Common myeloid progenitor, CD34-positive (primary cell): ENCODE data around the gene ATAD3C.
A peak's percentile ranks its signal among the peaks of the same experiment; 100 is the strongest.

ENCODE experiments used
- CTCF ChIA-PET: fragments of 350-600 bp; sonication (Branson Sonifier 250); formaldehyde crosslinking; loops from one replicate; lab custom pipeline; 2021; ENCODE audit warnings: antibody characterized with exemption; lab: Charles Lee
- POLR2A ChIA-PET: fragments of 350-600 bp; sonication (Branson Sonifier 250); formaldehyde crosslinking; loops from one replicate; lab custom pipeline; 2021; ENCODE audit warnings: antibody characterized with exemption; lab: Charles Lee
- DNase-seq, 3 donors: peaks; one replicate each; pipeline versions ENCODE4 v3.0.0 to v3.0.0-alpha.2; 2013
- H3K27ac ChIP-seq, 2 experiments: 1 replicate in 1 of 2; 2 replicates in 1 of 2; pipeline ENCODE4 v1.7.0; 2013; ENCODE audit warnings: inconsistent platforms in 2 of 2, low read length in 2 of 2, mild to moderate bottlenecking in 2 of 2, low read depth in 1 of 2, moderate library complexity in 1 of 2; ENCODE audit not compliant: severe bottlenecking in 2 of 2, insufficient read depth in 1 of 2, poor library complexity in 1 of 2
- H3K27me3 ChIP-seq, 5 experiments: replicated peaks in 2 of 5; 1 replicate in 3 of 5; 2 replicates in 2 of 5; pipeline versions ENCODE4 v1.6.1 to v1.7.0; 2013; ENCODE audit warnings: low read length in 4 of 5, mild to moderate bottlenecking in 2 of 5, moderate library complexity in 2 of 5, inconsistent platforms in 1 of 5; ENCODE audit not compliant: insufficient read depth in 5 of 5, control insufficient read depth in 4 of 5
- H3K36me3 ChIP-seq, 4 experiments: 1 replicate in 2 of 4; 2 replicates in 2 of 4; pipeline versions ENCODE4 v1.6.1 to v1.7.0; 2013; ENCODE audit warnings: low read length in 3 of 4, control low read depth in 1 of 4, mild to moderate bottlenecking in 1 of 4; ENCODE audit not compliant: control insufficient read depth in 4 of 4, insufficient read depth in 4 of 4
- H3K4me1 ChIP-seq, 4 experiments: 1 replicate in 3 of 4; 2 replicates in 1 of 4; pipeline versions ENCODE4 v1.6.1 to v1.7.1; 2013; ENCODE audit warnings: low read length in 3 of 4, mild to moderate bottlenecking in 3 of 4, control low read depth in 1 of 4, inconsistent platforms in 1 of 4, moderate library complexity in 1 of 4; ENCODE audit not compliant: control insufficient read depth in 4 of 4, insufficient read depth in 4 of 4; ENCODE audit errors: control extremely low read depth in 1 of 4
- H3K4me3 ChIP-seq, 7 experiments: 1 replicate in 4 of 7; 2 replicates in 3 of 7; pipeline versions ENCODE4 v1.5.1 to v1.7.0; 2013; ENCODE audit warnings: mild to moderate bottlenecking in 7 of 7, low read length in 6 of 7, moderate library complexity in 6 of 7, inconsistent platforms in 2 of 7, low read depth in 2 of 7, control low read depth in 1 of 7; ENCODE audit not compliant: insufficient read depth in 4 of 7, control insufficient read depth in 1 of 7; ENCODE audit errors: extremely low read depth in 1 of 7
- H3K9me3 ChIP-seq, 5 experiments: 1 replicate in 4 of 5; 2 replicates in 1 of 5; pipeline versions ENCODE4 v1.6.1 to v1.7.1; 2013; ENCODE audit warnings: low read length in 4 of 5, mild to moderate bottlenecking in 2 of 5, inconsistent platforms in 1 of 5, low read depth in 1 of 5, moderate library complexity in 1 of 5; ENCODE audit not compliant: control insufficient read depth in 4 of 5, insufficient read depth in 2 of 5; ENCODE audit errors: control extremely low read depth in 1 of 5
- WGBS: methylation state at CpG from one replicate; pipeline ENCODE4 v1.1.5; 2013; ENCODE audit not compliant: insufficient coverage; 5-methylcytosine and 5-hydroxymethylcytosine counted together

The ATAD3C gene

DNA sequence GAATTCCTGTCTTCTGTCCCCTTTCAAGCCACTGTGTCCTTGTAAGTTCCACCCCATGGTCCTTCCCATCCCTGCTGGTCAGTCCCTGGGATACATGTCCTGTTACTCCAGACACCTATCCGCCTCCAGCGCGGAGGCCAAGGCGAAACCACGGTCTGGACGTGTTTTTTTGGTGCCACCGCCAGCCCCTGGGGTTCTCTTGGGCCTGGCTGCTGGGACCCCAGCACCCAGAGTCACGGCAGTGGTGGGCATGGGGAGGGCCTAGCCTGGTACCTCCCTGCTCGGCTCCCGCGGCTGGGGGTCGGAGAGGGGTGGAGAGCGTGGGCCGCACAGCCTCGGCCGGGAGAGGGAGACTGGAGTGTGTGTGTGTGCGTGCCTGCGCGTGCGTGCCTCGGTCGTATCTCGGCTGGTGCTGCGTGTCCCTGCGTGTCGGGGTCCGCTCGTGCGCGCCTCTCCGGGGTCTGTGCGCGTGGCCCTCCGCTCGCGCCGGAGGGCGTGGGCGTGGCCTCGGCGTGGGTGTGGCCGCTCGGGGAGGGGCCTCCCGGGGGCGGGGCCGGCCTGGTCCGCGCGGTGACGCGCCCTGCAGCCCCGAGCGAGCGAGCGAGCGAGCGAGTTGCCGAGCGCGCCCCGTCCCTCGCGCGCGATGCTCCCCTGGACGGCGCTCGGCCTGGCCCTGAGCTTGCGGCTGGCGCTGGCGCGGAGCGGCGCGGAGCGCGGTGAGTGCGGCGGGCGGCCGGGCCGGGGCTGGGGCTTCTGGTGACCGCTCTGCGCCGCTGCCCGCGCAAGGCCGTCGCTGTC, 14.2 kb upstream of the ATAD3C start, which contains the start of gene VWA1:
Gene VWA1 (plus strand): TSS at position 585 of the 798 bp plus-strand sequence. CDS start 59 bp downstream, at position 644.
- peaks cover 0 to 3% (median 0%) of the 10 kb centered on the region in 5 experiments for H3K27me3 ChIP-seq
- peak; percentile 58 to 77 (median 71) for DNase-seq
- H3K4me3 ChIP-seq = peak within 1 kb of the TSS; percentile 19 to 78 (median 51)
- POLR2A ChIA-PET = no interaction called here
- no peaks in the 10 kb centered on the region for H3K36me3 ChIP-seq
- CTCF ChIA-PET = interaction anchor here (0.8 to 2.7 kb wide), 4 partner anchors 8 to 37 kb away, joined by 3 to 11 read pairs (median 4); partner anchors contain the start of gene CCNL2
- H3K27ac ChIP-seq = peak within 1 kb of the TSS in 1 of 2 experiments; percentile 40
- 6% methylated on average over 59 of the region's 89 CpGs for WGBS
- H3K9me3 ChIP-seq = no peaks in the 10 kb centered on the region
- H3K4me1 ChIP-seq = peaks cover 0 to 80% (median 57%) of the 10 kb centered on the region in 4 experiments

GRCh38 chr1:1435911-1436629, 13.4 kb upstream of the ATAD3C start:
- peaks cover 0 to 81% (median 59%) of the 10 kb centered on the region in 4 experiments for H3K4me1 ChIP-seq
- DNase-seq = no peak
- no peaks in the 10 kb centered on the region for H3K36me3 ChIP-seq
- peak overlapping the region in 6 of 7 experiments; percentile 15 to 78 (median 56) for H3K4me3 ChIP-seq
- H3K9me3 ChIP-seq = no peaks in the 10 kb centered on the region
- WGBS = 37% methylated on average over 9 of the region's 40 CpGs
- ChIA-PET POLR2A (no interaction called here), CTCF (interaction anchor here (0.9 to 3.0 kb wide), 4 partner anchors 11 to 34 kb away, joined by 3 to 11 read pairs (median 4); partner anchors contain the start of gene MRPL20)
- H3K27ac ChIP-seq = no peak overlapping the region
- peaks cover 0 to 3% (median 0%) of the 10 kb centered on the region in 5 experiments for H3K27me3 ChIP-seq

DNA sequence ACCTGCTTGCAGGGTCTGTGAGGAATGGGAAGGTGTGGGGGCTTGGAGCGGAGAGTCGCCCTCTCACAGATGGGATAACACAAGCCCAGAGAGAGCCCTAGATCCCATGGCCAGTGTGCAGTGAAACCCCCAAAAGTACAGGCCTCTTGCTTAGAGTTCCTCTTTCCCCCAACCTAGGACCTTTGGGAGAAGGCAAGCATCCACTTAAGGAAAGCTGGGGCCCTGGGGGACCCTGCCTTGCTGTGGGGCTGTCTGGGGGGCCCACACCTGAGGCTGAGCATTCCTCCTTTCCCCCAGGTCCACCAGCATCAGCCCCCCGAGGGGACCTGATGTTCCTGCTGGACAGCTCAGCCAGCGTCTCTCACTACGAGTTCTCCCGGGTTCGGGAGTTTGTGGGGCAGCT, 12.9 kb upstream of the ATAD3C start:
- Histone ChIP-seq H3K36me3 (no peaks in the 10 kb centered on the region), H3K4me3 (peak overlapping the region in 1 of 7 experiments; percentile 78), H3K4me1 (peaks cover 0 to 80% (median 60%) of the 10 kb centered on the region in 4 experiments), H3K9me3 (no peaks in the 10 kb centered on the region), H3K27ac (no peak overlapping the region), H3K27me3 (peaks cover 0 to 3% (median 0%) of the 10 kb centered on the region in 5 experiments)
- ChIA-PET CTCF (interaction anchor here (0.7 to 3.0 kb wide), 5 partner anchors 10 to 34 kb away, joined by 3 to 11 read pairs (median 3); partner anchors contain the start of gene MRPL20), POLR2A (interaction anchor here (0.9 kb wide), 1 partner anchor 7 kb away, joined by 3 read pairs; no protein-coding TSS in a partner anchor)
- DNase-seq = no peak
- WGBS = 100% methylated on average over 6 of the region's 7 CpGs

- H3K4me3 ChIP-seq = no peak overlapping the region
- no peaks in the 10 kb centered on the region for H3K9me3 ChIP-seq
- H3K36me3 ChIP-seq = no peaks in the 10 kb centered on the region
- ChIA-PET CTCF (interaction anchor here (0.7 to 3.0 kb wide), 5 partner anchors 11 to 35 kb away, joined by 3 to 11 read pairs (median 3); partner anchors contain the start of gene MRPL20), POLR2A (interaction anchor here (0.5 to 0.9 kb wide), 2 partner anchors 8 to 62 kb away, joined by 3 to 6 read pairs; no protein-coding TSS in a partner anchor)
- WGBS = 95% methylated on average over 26 of the region's 31 CpGs
- H3K27me3 ChIP-seq = peaks cover 0 to 3% (median 0%) of the 10 kb centered on the region in 5 experiments
- DNase-seq = no peak
- H3K4me1 ChIP-seq = peaks cover 0 to 74% (median 55%) of the 10 kb centered on the region in 4 experiments
- H3K27ac ChIP-seq = no peak overlapping the region
Measured at GRCh38 chr1:1437033-1437903, 12.2 kb upstream of the ATAD3C start.

GRCh38 chr1:1437904-1438376, 11.5 kb upstream of the ATAD3C start:
- peak in 1 of 3 donors; percentile 33 for DNase-seq
- 80% methylated on average over 10 of the region's 11 CpGs for WGBS
- Histone ChIP-seq H3K27me3 (peaks cover 0 to 3% (median 0%) of the 10 kb centered on the region in 5 experiments), H3K4me3 (no peak overlapping the region), H3K4me1 (peaks cover 0 to 67% (median 52%) of the 10 kb centered on the region in 4 experiments), H3K9me3 (no peaks in the 10 kb centered on the region), H3K27ac (no peak overlapping the region), H3K36me3 (no peaks in the 10 kb centered on the region)
- ChIA-PET POLR2A (no interaction called here), CTCF (interaction anchor here (1.6 to 3.0 kb wide), 2 partner anchors 13 to 32 kb away, joined by 3 to 11 read pairs; partner anchors contain the start of gene MRPL20)
